ENCODE results near the gene SRXN1.

Gene SRXN1

GRCh38 chr20:607476-607875, 45.5 kb downstream of the SRXN1 start:
- DNase-seq (ENCODE audit: low read depth in 2 of 2) = no peak

- no peak for DNase-seq (ENCODE audit: low read depth in 2 of 2)
Observed at GRCh38 chr20:605237-605636, 47.8 kb downstream of the SRXN1 start.

GRCh38 chr20:603116-603640, 49.8 kb downstream of the SRXN1 start:
- DNase-seq (ENCODE audit: low read depth in 2 of 2) = no peak

- DNase-seq (ENCODE audit: low read depth in 2 of 2) = no peak
Observed at GRCh38 chr20:602111-602970, 50.7 kb downstream of the SRXN1 start.

GRCh38 chr20:600736-601135, 52.3 kb downstream of the SRXN1 start:
- no peak for DNase-seq (ENCODE audit: low read depth in 2 of 2)

- no peak for DNase-seq (ENCODE audit: low read depth in 2 of 2)
Observed at GRCh38 chr20:600141-600540, 52.9 kb downstream of the SRXN1 start.

- DNase-seq (ENCODE audit: low read depth in 2 of 2) = no peak
Observed at GRCh38 chr20:598133-598850, 54.7 kb downstream of the SRXN1 start.

- no peak for DNase-seq (ENCODE audit: low read depth in 2 of 2)
Observed at GRCh38 chr20:597560-597959, 55.4 kb downstream of the SRXN1 start.
